ENCODE data around the gene RABIF. TPM values are rescaled to one million over a fixed set of nuclear protein-coding genes. Genes with fewer than 3 reads are reported as not detected.
A peak's percentile ranks its signal among the peaks of the same experiment; 100 is the strongest.
"Not testable (repeated sequence)": the region's sequence is repeated elsewhere in the genome, so short reads cannot be mapped to it uniquely, and the experiment has no call there.

The RABIF gene
- total RNA-seq, 1 donor from 2014 or later = 7.0 TPM

DNA sequence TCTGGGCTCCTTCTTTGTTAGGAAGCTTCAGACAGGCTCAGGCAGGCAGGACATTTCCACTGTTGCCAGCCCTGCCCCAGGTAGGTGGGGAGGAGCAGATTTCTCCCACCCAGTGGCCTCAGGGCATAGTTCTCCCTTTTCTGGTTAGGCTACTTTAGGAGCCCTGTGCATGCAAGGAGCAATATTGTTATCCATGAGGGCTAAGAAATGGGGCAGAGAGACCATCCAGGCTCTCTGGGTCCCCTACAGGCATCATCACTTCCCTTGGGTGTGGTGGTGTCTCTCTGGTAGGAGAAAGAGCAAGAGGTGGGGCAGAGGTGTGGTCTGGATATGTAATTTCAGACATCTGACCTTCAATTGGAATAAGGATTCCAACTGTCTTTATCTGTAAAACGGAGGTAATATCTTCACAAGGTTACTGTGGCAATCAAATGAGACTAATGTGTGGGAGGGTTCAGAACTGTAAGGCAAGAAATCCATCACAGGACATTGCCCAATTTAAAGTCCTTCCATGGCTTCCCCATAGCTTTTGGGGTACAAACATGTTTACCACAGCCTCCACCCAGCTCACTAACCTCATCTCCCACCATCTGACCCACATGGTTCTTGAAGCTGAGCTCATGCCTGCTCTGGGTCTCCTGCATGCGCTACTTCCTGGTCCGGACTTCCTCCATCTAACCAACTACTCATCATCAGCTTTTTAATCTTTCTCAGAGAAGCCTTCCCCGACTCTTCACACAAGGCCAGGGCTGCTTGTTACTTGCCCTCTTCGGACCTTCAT is 52.1 kb downstream of the RABIF start:
- Mint-ChIP-seq H3K4me1 (peaks cover 22% of the 10 kb centered on the region), H3K27ac (no peak overlapping the region), H3K9me3 (no peaks in the 10 kb centered on the region), H3K27me3 (ENCODE audit: low read depth) (no peaks in the 10 kb centered on the region), H3K36me3 (no peaks in the 10 kb centered on the region), H3K4me3 (no peak overlapping the region)
- DNase-seq (ENCODE audit: low spot score in 2 of 2, unreplicated experiment in 2 of 2) = no peak
- TF ChIP-seq, protein P1, sequence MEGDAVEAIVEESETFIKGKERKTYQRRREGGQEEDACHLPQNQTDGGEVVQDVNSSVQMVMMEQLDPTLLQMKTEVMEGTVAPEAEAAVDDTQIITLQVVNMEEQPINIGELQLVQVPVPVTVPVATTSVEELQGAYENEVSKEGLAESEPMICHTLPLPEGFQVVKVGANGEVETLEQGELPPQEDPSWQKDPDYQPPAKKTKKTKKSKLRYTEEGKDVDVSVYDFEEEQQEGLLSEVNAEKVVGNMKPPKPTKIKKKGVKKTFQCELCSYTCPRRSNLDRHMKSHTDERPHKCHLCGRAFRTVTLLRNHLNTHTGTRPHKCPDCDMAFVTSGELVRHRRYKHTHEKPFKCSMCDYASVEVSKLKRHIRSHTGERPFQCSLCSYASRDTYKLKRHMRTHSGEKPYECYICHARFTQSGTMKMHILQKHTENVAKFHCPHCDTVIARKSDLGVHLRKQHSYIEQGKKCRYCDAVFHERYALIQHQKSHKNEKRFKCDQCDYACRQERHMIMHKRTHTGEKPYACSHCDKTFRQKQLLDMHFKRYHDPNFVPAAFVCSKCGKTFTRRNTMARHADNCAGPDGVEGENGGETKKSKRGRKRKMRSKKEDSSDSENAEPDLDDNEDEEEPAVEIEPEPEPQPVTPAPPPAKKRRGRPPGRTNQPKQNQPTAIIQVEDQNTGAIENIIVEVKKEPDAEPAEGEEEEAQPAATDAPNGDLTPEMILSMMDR (IDR thresholded peaks at IDR 0.05; ENCODE audit: unreplicated experiment) = no peak

GRCh38 chr1:202835548-202836072 is 53.3 kb downstream of the RABIF start:
- TF ChIP-seq, protein P1 (IDR thresholded peaks at IDR 0.05; ENCODE audit: unreplicated experiment) = no peak
- Mint-ChIP-seq H3K36me3 (no peaks in the 10 kb centered on the region), H3K27ac (no peak overlapping the region), H3K9me3 (no peaks in the 10 kb centered on the region), H3K4me1 (peaks cover 22% of the 10 kb centered on the region), H3K27me3 (ENCODE audit: low read depth) (no peaks in the 10 kb centered on the region), H3K4me3 (no peak overlapping the region)
- DNase-seq (ENCODE audit: low spot score in 2 of 2, unreplicated experiment in 2 of 2) = no peak

GRCh38 chr1:202834771-202835547 is 54.0 kb downstream of the RABIF start:
- H3K27me3 Mint-ChIP-seq (ENCODE audit: low read depth) = no peaks in the 10 kb centered on the region
- H3K36me3 Mint-ChIP-seq = no peaks in the 10 kb centered on the region
- H3K9me3 Mint-ChIP-seq = no peaks in the 10 kb centered on the region
- no peak for DNase-seq (ENCODE audit: low spot score in 2 of 2, unreplicated experiment in 2 of 2)
- peaks cover 22% of the 10 kb centered on the region for H3K4me1 Mint-ChIP-seq
- H3K4me3 Mint-ChIP-seq = no peak overlapping the region
- H3K27ac Mint-ChIP-seq = peak overlapping the region; percentile 39
- TF ChIP-seq, protein P1 (IDR thresholded peaks at IDR 0.05; ENCODE audit: unreplicated experiment) = no peak

- TF ChIP-seq, protein P1 (IDR thresholded peaks at IDR 0.05; ENCODE audit: unreplicated experiment) = no peak
- H3K4me1 Mint-ChIP-seq = peaks cover 17% of the 10 kb centered on the region
Measured at GRCh38 chr1:202831906-202832305, 57.0 kb downstream of the RABIF start.

DNA sequence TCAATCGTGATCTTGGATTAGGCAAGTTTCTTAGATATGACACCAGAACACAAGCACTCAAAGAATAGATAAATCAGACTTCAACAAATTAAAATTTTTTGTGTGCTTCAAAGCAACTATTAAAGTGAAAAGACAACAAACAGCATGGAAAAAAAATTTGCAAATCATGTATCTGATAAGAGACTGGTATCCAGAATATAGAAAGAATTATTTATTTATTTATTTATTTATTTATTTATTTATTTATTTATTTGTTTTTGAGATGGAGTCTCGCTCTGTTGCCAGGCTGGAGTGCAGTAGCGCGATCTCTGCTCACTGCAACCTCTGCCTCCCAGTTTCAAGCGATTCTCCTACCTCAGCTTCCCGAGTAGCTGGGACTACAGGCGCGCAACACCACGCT is 59.7 kb downstream of the RABIF start:
- not testable (repeated sequence) for H3K4me1 Mint-ChIP-seq; H3K27me3 Mint-ChIP-seq (ENCODE audit: low read depth); DNase-seq (ENCODE audit: low spot score in 2 of 2, unreplicated experiment in 2 of 2); H3K9me3 Mint-ChIP-seq; H3K36me3 Mint-ChIP-seq; H3K27ac Mint-ChIP-seq; H3K4me3 Mint-ChIP-seq

More at GRCh38 chr1:202831906-202832305, 57.0 kb downstream of the RABIF start:
- Mint-ChIP-seq H3K36me3 (no peaks in the 10 kb centered on the region), H3K27ac (no peak overlapping the region), H3K4me3 (no peak overlapping the region), H3K27me3 (ENCODE audit: low read depth) (no peaks in the 10 kb centered on the region), H3K9me3 (peaks cover 3% of the 10 kb centered on the region)
- no peak for DNase-seq (ENCODE audit: low spot score in 2 of 2, unreplicated experiment in 2 of 2)

Other genes with a start within 250 kb of the RABIF start
- 3.1 to 3.3 TPM (median 3.1 TPM) in 3 replicates for gene SYT2, start 178.7 kb downstream of the RABIF start, total RNA-seq
- 230 to 265 TPM (median 260 TPM) in 3 replicates for gene KDM5B, start 80.7 kb downstream of the RABIF start, total RNA-seq
- 9.9 to 10.6 TPM (median 9.9 TPM) in 3 replicates for gene PCAT6, start 78.2 kb downstream of the RABIF start, total RNA-seq
- gene KLHL12, start 38.1 kb upstream of the RABIF start, total RNA-seq = 26.5 to 31.0 TPM (median 27.8 TPM) in 3 replicates
- 38.0 to 39.1 TPM (median 38.4 TPM) in 3 replicates for gene ADIPOR1, start 69.2 kb upstream of the RABIF start, total RNA-seq
- gene CYB5R1, start 78.1 kb upstream of the RABIF start, total RNA-seq = 25.9 to 26.6 TPM (median 26.1 TPM) in 3 replicates
- 58.4 to 64.5 TPM (median 64.0 TPM) in 3 replicates for gene TMEM183A, start 118.2 kb upstream of the RABIF start, total RNA-seq
- gene PPFIA4, start 137.3 kb upstream of the RABIF start, total RNA-seq = 35.3 to 39.4 TPM (median 38.9 TPM) in 3 replicates
- not detected in 3 replicates for gene MYOG, start 196.9 kb upstream of the RABIF start, total RNA-seq
- gene ADORA1, start 238.6 kb upstream of the RABIF start, total RNA-seq = 2.9 to 4.3 TPM (median 3.8 TPM) in 3 replicates

Data from mesothelial cell of epicardium (in vitro differentiated cells).